ENCODE results near the gene TLK1.

Gene TLK1

GRCh38 chr2:170950221-170950761 lies 210.4 kb downstream of the TLK1 start:
- DNase-seq, result no peak

DNA sequence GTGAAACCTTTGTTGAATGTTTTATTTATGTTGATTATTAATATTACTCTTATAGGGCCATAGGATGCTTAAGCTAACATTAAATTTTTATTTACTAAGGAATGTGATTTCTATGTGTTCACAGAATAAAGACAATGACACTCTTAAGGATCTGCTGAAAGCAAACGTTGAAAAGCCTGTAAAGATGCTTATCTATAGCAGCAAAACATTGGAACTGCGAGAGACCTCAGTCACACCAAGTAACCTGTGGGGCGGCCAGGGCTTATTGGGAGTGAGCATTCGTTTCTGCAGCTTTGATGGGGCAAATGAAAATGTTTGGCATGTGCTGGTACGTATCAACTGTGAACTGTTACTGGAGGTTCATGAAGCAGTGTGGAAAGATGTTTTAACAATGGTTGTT lies 211.3 kb downstream of the TLK1 start:
- no peak for DNase-seq

- no peak for DNase-seq
These were observed 216.1 kb downstream of the TLK1 start for GRCh38 chr2:170944545-170944944.

GRCh38 chr2:170943596-170943995 lies 217.1 kb downstream of the TLK1 start:
- no peak for DNase-seq

- DNase-seq, result no peak
These were observed 217.7 kb downstream of the TLK1 start for GRCh38 chr2:170943041-170943440.

DNA sequence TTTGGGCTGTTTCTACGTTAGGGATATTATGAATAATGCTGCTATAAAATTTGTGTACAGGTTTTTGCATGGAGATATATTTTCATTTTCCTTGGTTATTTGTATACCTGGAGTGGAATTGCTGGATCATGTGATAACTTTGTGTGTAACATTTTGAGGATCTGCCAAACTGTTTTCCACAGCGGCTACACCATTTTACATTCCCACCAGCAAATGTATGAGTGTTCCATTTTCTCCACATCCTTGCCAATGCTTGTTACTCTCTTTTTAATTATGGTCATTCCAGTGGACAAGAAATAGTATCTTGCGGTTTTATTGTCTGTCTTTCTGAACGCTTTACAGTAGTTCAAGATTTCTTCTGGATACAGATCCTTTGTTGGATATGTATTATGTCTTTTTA lies 218.1 kb downstream of the TLK1 start:
- no peak for DNase-seq
